Epithelial cell of esophagus (primary cell): ENCODE data around the gene CARD6.
"Not testable (repeated sequence)": the region's sequence is repeated elsewhere in the genome, so short reads cannot be mapped to it uniquely, and the experiment has no call there.

ENCODE experiments used
- DNase-seq: peaks from one replicate; pipeline ENCODE4 v3.0.0; 2010; ENCODE audit warnings: low read depth
- H3K4me3 ChIP-seq: 2 replicates; pipeline ENCODE4 v1.5.1; 2011; ENCODE audit warnings: mild to moderate bottlenecking, low read length, control low read depth
- CTCF ChIP-seq: IDR thresholded peaks from 2 replicates; pipeline ENCODE4 v1.5.1; 2011; ENCODE audit warnings: low read depth, mild to moderate bottlenecking, low read length, control low read depth, inconsistent platforms; ENCODE audit not compliant: insufficient read depth; ENCODE audit errors: missing control alignments

The CARD6 gene

DNA sequence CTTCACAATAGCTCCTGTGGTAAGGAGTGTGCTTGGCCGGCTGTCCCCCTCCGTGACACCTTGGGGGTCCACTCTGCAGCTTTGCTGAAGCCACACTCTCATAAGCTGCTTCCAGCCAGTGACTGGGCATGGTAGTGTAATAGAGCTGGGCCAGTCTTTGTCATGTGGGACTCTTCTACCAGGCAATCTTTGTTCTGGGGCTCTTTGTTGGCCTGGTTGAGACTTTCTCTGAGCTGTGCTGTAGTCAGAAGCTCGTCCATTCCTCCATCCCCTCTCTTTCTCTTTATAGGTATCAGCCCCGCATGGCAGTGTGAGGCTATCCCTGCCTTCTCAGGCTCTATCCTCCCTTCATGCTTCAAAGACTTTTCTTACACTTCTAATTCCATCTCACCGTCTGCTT lies 25.7 kb downstream of the CARD6 start:
- no peak overlapping the region for H3K4me3 ChIP-seq
- TF ChIP-seq CTCF: no peak
- DNase-seq: no peak

DNA sequence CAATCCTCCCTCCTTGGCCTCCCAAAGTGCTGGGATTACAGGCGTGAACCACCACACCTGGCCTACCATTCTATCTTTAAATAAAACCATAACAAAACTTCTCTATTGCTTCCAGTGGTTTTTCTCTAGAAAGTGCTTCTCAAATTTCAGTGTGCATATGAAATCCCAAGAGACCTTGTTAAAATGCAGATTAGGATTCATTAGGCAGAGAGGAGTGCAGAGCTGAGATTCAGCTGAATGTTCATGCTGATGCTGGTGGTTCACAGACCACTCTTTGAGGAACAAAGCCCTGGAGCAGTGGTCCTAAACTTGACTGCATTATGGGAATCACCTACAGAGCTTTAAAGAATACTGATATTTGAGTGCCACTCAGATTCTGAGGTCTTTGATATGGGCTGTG lies 28.2 kb downstream of the CARD6 start:
- TF ChIP-seq CTCF: no peak
- no peak for DNase-seq
- H3K4me3 ChIP-seq: no peak overlapping the region

DNA sequence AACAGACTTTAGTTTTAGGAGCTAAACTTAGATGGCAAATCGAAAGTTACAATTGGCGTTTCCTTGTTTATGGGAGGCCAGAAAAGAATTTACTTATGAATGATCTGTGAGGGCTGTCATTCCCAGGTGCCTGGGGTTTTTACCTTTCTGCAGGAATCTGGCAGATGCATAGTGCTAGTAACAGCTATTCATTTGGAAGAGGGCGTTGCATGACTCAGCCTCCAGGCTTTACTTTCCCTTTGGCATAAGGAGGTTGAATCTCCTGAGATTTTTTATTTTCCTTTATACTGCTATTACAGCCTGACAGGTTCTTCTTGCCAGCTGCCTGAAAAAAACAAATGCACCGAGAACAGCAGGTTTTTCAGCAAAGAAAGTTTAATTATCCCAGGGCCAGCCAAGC lies 30.0 kb downstream of the CARD6 start:
- peak; percentile 57 for DNase-seq
- no peak overlapping the region for H3K4me3 ChIP-seq
- no peak for TF ChIP-seq CTCF

DNA sequence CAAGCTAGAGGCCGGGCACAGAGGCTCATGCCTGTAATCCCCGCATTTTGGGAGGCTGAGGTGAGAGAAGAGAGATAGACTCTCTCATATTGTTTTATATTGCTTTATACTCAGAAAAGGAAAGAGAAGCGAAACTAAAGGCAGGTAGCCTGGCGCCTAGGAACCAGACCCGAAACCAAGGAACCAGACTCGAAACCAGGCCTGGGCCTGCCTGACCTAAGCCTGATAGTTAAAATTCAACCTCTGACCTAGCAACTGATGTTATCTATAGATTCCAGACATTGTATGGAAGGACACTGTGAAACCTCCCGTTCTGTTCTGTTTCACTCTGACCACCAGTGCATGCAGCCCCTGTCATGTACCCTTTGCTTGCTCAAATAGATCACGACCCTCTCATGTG lies 31.1 kb downstream of the CARD6 start:
- H3K4me3 ChIP-seq, DNase-seq: not testable (repeated sequence)

- no peak overlapping the region for H3K4me3 ChIP-seq
- no peak for TF ChIP-seq CTCF
- no peak for DNase-seq
Measured at GRCh38 chr5:40873286-40873880, 32.2 kb downstream of the CARD6 start.

GRCh38 chr5:40875958-40876357 lies 34.8 kb downstream of the CARD6 start:
- TF ChIP-seq CTCF: no peak

GRCh38 chr5:40877371-40877988 lies 36.3 kb downstream of the CARD6 start:
- no peak overlapping the region for H3K4me3 ChIP-seq
- DNase-seq: peak; percentile 80
- no peak for TF ChIP-seq CTCF

More at GRCh38 chr5:40875958-40876357, 34.8 kb downstream of the CARD6 start:
- DNase-seq: no peak
- no peak overlapping the region for H3K4me3 ChIP-seq
